H1 (cell line): Measurements from ENCODE around the gene PPARGC1A.

ENCODE experiments used
- EZH2 ChIP-seq: fragments of 200-600 bp; sonication (generic); IDR thresholded peaks from 2 replicates; pipeline ENCODE4 v1.7.1; 2012; ENCODE audit warnings: low read depth, mild to moderate bottlenecking, moderate library complexity, low read length, inconsistent platforms; ENCODE audit not compliant: severe bottlenecking
- JUND ChIP-seq: IDR thresholded peaks from 2 replicates; pipeline ENCODE4 v1.6.1; 2011; ENCODE audit warnings: mild to moderate bottlenecking, improper control_type of control experiment, low read length
- POLR2A ChIP-seq, 2 experiments: IDR thresholded peaks; 1 replicate in 1 of 2; 2 replicates in 1 of 2; pipeline ENCODE4 v1.6.1; 2011; ENCODE audit warnings: low read depth in 2 of 2, low read length in 2 of 2, mild to moderate bottlenecking in 2 of 2; ENCODE audit errors: control extremely low read depth in 1 of 2
- POLR2AphosphoS5 ChIP-seq: IDR thresholded peaks from 2 replicates; pipeline ENCODE4 v1.6.1; 2011; ENCODE audit warnings: low read depth, low read length
- RAD21 ChIP-seq, 2 experiments: IDR thresholded peaks in 1 of 2; conservative IDR thresholded peaks in 1 of 2; 2 replicates each; pipeline ENCODE4 v1.6.1; 2011; ENCODE audit warnings: low read depth in 2 of 2, low read length in 2 of 2, improper control_type of control experiment in 1 of 2, inconsistent platforms in 1 of 2, mild to moderate bottlenecking in 1 of 2, moderate library complexity in 1 of 2
- RFX5 ChIP-seq: IDR thresholded peaks from 2 replicates; pipeline ENCODE4 v1.6.1; 2011; ENCODE audit warnings: low read depth, low read length, improper control_type of control experiment, borderline replicate concordance
- SIRT6 ChIP-seq: IDR thresholded peaks from one replicate; pipeline ENCODE4 v1.7.1; 2012; ENCODE audit warnings: low read length, inconsistent platforms
- TAF1 ChIP-seq: IDR thresholded peaks from 2 replicates; pipeline ENCODE4 v1.6.1; 2011; ENCODE audit warnings: mild to moderate bottlenecking, low read depth, low read length
- TEAD4 ChIP-seq: IDR thresholded peaks from 2 replicates; pipeline ENCODE4 v1.6.1; 2012; ENCODE audit warnings: low read depth, low read length, inconsistent platforms, mixed read lengths
- ZNF274 ChIP-seq: IDR thresholded peaks from 2 replicates; pipeline ENCODE4 v1.7.0; 2012; ENCODE audit warnings: low read length, borderline replicate concordance; ENCODE audit errors: extremely low read depth
- TF ChIP-seq, protein P1 (sequence below): IDR thresholded peaks from 2 replicates; pipeline ENCODE4 v1.6.1; 2011; ENCODE audit warnings: low read length, improper control_type of control experiment
- TF ChIP-seq, protein P2 (sequence below), 3 experiments: IDR thresholded peaks; 1 replicate in 2 of 3; 2 replicates in 1 of 3; pipeline versions ENCODE4 v1.5.1 to v1.6.1; 2011; ENCODE audit warnings: low read length in 3 of 3, mild to moderate bottlenecking in 3 of 3, inconsistent platforms in 2 of 3, low read depth in 1 of 3, moderate library complexity in 1 of 3; ENCODE audit not compliant: insufficient read depth in 1 of 3; ENCODE audit errors: control extremely low read depth in 1 of 3
- TF ChIP-seq, protein P3 (sequence below): IDR thresholded peaks from 2 replicates; pipeline ENCODE4 v1.6.1; 2012; ENCODE audit warnings: low read length, inconsistent platforms

DNA sequence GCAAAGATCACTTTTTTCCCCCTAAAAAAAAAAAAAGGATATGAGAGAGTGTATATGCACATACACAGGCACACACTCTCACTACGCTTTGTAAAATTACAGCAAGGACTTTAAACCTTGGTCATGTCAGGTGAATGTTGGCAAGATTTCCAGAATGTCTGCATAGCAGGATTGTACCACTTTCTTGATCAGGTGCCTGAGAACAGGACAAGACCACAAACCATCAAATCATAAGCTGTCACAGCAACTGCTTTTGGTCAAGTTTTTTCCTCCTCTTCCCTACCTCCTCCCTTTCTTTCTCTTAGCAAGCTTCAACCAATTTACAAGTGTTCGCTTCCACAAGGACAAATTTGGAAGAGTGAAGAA lies 15.3 kb downstream of the PPARGC1A start:
- no peak for TF ChIP-seq POLR2AphosphoS5
- TF ChIP-seq, protein P1, sequence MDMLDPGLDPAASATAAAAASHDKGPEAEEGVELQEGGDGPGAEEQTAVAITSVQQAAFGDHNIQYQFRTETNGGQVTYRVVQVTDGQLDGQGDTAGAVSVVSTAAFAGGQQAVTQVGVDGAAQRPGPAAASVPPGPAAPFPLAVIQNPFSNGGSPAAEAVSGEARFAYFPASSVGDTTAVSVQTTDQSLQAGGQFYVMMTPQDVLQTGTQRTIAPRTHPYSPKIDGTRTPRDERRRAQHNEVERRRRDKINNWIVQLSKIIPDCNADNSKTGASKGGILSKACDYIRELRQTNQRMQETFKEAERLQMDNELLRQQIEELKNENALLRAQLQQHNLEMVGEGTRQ: no peak
- no peak for TF ChIP-seq RAD21 (IDR thresholded peaks at IDR 0.05 in 1 of 2, conservative IDR thresholded peaks at IDR 0.05 in 1 of 2; ENCODE audit: low read depth in 2 of 2, low read length in 2 of 2)
- no peak for TF ChIP-seq POLR2A (IDR thresholded peaks at IDR 0.05; ENCODE audit: control extremely low read depth in 1 of 2, low read depth in 2 of 2, low read length in 2 of 2)
- no peak for TF ChIP-seq TEAD4
- TF ChIP-seq JUND: no peak
- TF ChIP-seq, protein P2, sequence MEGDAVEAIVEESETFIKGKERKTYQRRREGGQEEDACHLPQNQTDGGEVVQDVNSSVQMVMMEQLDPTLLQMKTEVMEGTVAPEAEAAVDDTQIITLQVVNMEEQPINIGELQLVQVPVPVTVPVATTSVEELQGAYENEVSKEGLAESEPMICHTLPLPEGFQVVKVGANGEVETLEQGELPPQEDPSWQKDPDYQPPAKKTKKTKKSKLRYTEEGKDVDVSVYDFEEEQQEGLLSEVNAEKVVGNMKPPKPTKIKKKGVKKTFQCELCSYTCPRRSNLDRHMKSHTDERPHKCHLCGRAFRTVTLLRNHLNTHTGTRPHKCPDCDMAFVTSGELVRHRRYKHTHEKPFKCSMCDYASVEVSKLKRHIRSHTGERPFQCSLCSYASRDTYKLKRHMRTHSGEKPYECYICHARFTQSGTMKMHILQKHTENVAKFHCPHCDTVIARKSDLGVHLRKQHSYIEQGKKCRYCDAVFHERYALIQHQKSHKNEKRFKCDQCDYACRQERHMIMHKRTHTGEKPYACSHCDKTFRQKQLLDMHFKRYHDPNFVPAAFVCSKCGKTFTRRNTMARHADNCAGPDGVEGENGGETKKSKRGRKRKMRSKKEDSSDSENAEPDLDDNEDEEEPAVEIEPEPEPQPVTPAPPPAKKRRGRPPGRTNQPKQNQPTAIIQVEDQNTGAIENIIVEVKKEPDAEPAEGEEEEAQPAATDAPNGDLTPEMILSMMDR (IDR thresholded peaks at IDR 0.05; ENCODE audit: control extremely low read depth in 1 of 3, insufficient read depth in 1 of 3, low read depth in 1 of 3, low read length in 3 of 3): no peak
- no peak for TF ChIP-seq TAF1
- no peak for TF ChIP-seq RFX5
- TF ChIP-seq EZH2: no peak
- TF ChIP-seq ZNF274: no peak
- no peak for TF ChIP-seq SIRT6
- TF ChIP-seq, protein P3, sequence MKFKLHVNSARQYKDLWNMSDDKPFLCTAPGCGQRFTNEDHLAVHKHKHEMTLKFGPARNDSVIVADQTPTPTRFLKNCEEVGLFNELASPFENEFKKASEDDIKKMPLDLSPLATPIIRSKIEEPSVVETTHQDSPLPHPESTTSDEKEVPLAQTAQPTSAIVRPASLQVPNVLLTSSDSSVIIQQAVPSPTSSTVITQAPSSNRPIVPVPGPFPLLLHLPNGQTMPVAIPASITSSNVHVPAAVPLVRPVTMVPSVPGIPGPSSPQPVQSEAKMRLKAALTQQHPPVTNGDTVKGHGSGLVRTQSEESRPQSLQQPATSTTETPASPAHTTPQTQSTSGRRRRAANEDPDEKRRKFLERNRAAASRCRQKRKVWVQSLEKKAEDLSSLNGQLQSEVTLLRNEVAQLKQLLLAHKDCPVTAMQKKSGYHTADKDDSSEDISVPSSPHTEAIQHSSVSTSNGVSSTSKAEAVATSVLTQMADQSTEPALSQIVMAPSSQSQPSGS: no peak
